HG03457 (cell line): Measurements from ENCODE around the gene ADGRL1.
"Not testable (repeated sequence)": the region's sequence is repeated elsewhere in the genome, so short reads cannot be mapped to it uniquely, and the experiment has no call there.

Experiments used
- ATAC-seq: cut with Tn5 transposase; IDR thresholded peaks from one replicate; pipeline ENCODE4 v1.9.1; 2021; ENCODE audit warnings: moderate number of reproducible peaks; ENCODE audit not compliant: unreplicated experiment

ADGRL1 gene

GRCh38 chr19:14205452-14206287 lies at the start of gene ADGRL1:
Gene ADGRL1 (minus strand): TSS chr19:14206169. CDS start chr19:14183602, 22,567 bp downstream.
- not testable (repeated sequence) for ATAC-seq

GRCh38 chr19:14255316-14255715 lies 49.3 kb upstream of the ADGRL1 start:
- not testable (repeated sequence) for ATAC-seq

GRCh38 chr19:14253822-14254599 lies 48.0 kb upstream of the ADGRL1 start:
- ATAC-seq: not testable (repeated sequence)

GRCh38 chr19:14252136-14252535 lies 46.2 kb upstream of the ADGRL1 start:
- ATAC-seq: not testable (repeated sequence)

DNA sequence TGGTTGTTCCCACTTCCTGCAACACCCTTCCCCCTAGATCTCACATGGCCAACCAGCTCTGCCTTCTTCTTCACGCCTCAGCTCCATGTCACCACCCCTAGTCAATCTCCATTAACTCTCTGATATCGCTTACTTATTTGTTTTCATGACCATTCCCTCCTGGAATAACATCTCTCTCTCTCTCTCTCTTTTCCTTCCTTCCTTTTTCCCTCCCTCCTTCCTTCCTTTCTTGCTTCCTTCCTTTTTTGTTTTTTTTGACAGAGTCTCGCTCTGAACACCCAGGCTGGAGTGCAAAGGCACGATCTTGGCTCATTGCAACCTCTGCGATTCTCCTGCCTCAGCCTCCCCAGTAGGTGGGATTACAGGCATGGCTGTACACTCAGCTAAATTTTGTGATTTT lies 44.9 kb upstream of the ADGRL1 start:
- ATAC-seq: no peak

- ATAC-seq: not testable (repeated sequence)
These were observed 44.3 kb upstream of the ADGRL1 start for GRCh38 chr19:14250315-14250714.

GRCh38 chr19:14249891-14250290 lies 43.9 kb upstream of the ADGRL1 start:
- ATAC-seq: not testable (repeated sequence)

- ATAC-seq: not testable (repeated sequence)
These were observed 43.2 kb upstream of the ADGRL1 start for GRCh38 chr19:14249012-14249754.

- no peak for ATAC-seq
These were observed 42.6 kb upstream of the ADGRL1 start for GRCh38 chr19:14248578-14249011.

DNA sequence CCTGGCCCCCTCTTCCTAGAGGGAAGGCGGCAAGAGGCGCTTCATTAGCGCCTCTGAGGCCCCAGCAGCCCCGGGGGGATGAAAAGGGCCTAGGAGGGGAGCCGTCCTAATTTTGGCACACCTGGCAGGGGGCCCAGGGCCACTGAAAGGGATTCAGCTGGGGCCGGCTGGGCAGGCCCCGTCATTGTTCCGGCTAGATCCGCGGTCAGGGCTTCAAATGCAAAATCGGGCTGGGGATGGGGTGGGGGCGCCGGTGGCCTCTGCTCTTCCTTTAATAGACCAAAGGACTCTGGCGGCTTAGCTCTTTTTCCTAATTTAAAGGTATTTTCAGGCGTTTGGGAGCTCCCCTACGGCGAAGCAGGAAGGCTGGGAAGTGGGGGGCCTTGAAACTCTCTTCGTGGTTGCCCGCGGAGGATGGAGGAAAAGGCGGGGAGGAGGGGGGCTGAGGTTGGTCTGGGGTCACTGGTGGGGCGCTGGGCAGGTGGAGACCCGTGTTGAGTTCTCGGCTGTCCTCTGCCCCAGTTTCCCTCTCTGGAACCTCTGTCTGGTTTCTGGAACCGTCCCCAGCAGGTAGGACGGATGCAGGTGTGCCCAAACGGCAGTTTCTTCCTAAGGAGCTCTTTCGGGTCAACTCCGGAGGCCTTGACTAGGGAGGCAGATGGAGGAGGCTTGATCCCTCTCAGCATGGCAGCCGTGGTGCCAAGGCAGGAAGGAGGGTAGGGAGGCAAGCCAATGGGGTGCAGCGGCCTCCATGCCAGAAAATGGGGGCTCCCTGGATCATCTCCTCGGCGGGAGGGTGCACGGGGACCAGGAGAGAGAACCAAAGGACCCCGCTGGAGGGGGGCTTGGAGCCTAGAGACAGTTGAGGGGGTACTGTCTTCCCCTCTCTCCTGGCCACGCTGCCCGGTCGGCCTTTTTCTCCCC lies 41.8 kb upstream of the ADGRL1 start:
- ATAC-seq: not testable (repeated sequence)

GRCh38 chr19:14247205-14247547 lies 41.2 kb upstream of the ADGRL1 start:
- not testable (repeated sequence) for ATAC-seq

DNA sequence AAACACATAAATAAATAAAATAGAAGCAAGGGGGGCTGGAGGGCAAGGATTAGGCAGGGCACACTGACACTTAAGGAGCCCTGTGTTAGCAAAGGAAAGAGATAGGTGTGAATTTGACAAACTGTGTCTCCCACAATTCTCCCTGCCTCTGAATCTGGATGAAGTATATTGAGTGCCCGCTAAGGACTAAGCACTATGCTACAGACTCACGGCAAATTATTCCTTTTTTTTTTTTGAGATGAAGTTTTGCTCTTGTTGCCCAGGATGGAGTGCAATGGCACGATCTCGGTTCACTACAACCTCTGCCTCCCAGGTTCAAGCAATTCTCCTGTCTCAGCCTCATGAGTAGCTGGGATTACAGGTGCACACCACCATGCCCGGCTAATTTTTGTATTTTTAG lies 38.4 kb upstream of the ADGRL1 start:
- ATAC-seq: not testable (repeated sequence)

DNA sequence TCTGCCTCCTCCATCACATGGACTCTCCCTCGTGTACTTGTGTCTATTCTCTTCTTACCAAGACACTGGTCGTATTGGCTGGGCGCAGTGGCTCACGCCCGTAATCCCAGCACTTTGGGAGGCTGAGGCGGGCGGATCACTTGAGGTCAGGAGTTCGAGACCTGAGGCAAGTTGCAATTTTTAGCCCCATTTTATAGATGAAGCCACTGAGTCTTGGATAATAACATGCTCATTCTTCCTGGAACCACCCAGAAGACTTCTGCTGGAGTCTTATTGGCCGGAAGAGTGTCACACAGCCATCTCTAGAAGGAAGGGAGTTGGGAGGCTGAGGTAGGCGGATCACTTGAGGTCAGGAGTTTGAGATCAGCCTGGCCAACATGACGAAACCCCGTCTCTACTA lies 37.7 kb upstream of the ADGRL1 start:
- not testable (repeated sequence) for ATAC-seq

GRCh38 chr19:14237014-14237941 lies 31.3 kb upstream of the ADGRL1 start:
- ATAC-seq: no peak

GRCh38 chr19:14232945-14233344 lies 27.0 kb upstream of the ADGRL1 start:
- not testable (repeated sequence) for ATAC-seq

GRCh38 chr19:14228446-14229071 lies 22.6 kb upstream of the ADGRL1 start:
- ATAC-seq: not testable (repeated sequence)

GRCh38 chr19:14226498-14226897 lies 20.5 kb upstream of the ADGRL1 start:
- not testable (repeated sequence) for ATAC-seq

GRCh38 chr19:14222886-14223285 lies 16.9 kb upstream of the ADGRL1 start:
- no peak for ATAC-seq
